LNCaP clone FGC (cell line): Measurements from ENCODE around the gene ITPRID2.

ENCODE experiments used
- DNase-seq: peaks from one replicate; pipeline ENCODE4 v3.0.0-alpha.2; 2011; ENCODE audit warnings: low read depth
- H3K4me3 ChIP-seq: 2 replicates; pipeline ENCODE4 v1.5.1; 2011; ENCODE audit warnings: mild to moderate bottlenecking, low read depth, low read length, control low read depth
- CTCF ChIP-seq: IDR thresholded peaks from 2 replicates; pipeline ENCODE4 v1.5.1; 2012; ENCODE audit warnings: mild to moderate bottlenecking; ENCODE audit not compliant: control insufficient read depth, insufficient read depth; ENCODE audit errors: extremely low read depth

Gene ITPRID2

GRCh38 chr2:181879295-181879694 lies 12.2 kb upstream of the ITPRID2 start:
- DNase-seq: no peak
- TF ChIP-seq CTCF: no peak
- H3K4me3 ChIP-seq: no peak overlapping the region

DNA sequence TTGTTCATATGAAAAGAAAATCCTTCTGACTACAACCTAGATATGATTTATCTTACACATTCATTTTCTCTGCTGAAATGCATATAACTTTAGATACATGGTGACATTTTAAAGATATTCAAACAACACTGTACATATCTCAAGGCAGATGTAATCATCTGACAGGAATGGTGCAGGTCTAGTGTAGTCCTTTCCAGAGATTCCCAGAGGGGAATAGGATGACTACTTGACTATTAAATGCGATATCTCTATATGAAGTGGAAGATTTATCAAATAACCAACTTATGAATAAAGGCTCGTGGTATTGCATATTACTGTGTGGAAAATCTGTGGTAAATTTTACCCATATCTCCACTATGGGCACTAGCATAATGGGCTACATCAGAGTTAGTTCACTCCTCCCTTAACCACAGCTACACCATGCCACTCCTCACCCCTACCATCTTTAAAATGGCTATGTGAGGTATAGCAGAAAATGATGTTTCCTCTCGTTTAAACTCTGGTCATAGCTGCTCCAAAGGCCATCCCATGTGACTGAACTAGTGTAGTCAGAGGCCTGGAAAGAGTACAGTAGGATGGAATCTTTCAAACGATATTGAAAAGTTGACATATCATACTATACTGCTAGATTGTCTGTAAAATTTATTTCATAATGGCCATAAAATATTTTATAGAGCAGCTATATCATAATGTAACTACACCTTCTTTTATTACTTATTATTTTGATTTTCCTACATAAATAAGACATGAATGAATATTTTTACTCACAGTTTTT lies 9.1 kb upstream of the ITPRID2 start:
- no peak for TF ChIP-seq CTCF
- H3K4me3 ChIP-seq: no peak overlapping the region
- DNase-seq: no peak

GRCh38 chr2:181884601-181885000 lies 6.9 kb upstream of the ITPRID2 start:
- no peak for DNase-seq
- TF ChIP-seq CTCF: no peak

DNA sequence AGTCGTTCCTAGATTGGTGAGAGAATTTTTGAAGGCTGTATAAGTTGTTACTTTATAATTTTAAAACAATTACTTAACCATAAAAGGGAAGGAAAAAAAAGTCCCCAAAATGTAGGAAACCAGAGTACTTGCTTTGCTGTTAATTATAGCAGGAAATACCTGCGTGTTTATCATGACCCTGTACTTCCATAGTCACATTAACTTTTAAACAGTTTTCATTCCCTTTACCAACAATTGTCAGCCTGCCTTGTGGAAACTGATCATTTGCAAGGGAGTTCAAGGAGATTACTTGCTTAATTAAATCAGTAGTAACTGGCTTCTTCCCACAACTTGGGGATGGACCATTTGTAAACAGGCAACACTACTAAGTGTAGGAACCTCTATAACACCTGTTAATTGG lies 6.4 kb upstream of the ITPRID2 start:
- no peak for TF ChIP-seq CTCF
- no peak overlapping the region for H3K4me3 ChIP-seq
- DNase-seq: no peak

More at GRCh38 chr2:181884601-181885000, 6.9 kb upstream of the ITPRID2 start:
- H3K4me3 ChIP-seq: no peak overlapping the region

GRCh38 chr2:181886192-181886591 lies 5.3 kb upstream of the ITPRID2 start:
- H3K4me3 ChIP-seq: no peak overlapping the region
- TF ChIP-seq CTCF: no peak
- no peak for DNase-seq

- DNase-seq: no peak
- H3K4me3 ChIP-seq: no peak overlapping the region
- TF ChIP-seq CTCF: no peak
These were observed 4.5 kb upstream of the ITPRID2 start for GRCh38 chr2:181887045-181887444.

DNA sequence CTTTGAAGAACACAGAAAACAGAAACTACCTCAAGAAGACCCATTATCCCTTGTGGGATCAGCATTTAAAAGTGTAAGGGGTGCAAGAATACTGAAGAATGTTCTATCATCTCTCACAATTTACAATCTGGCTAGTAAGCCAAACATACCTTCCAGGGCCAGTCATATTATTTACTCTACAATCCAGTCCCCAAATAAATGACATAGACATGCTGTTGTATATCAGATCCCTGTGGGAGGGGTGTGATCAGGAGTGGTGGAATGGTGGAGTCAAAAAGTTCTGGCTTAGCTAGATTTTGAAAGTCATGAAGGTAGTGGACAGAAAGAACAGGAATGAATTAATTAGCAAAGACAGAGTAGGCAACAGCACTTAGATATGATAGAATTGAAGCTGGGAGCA lies 1.8 kb upstream of the ITPRID2 start:
- H3K4me3 ChIP-seq: no peak overlapping the region
- DNase-seq: no peak
- no peak for TF ChIP-seq CTCF
